Thyroid gland (tissue), 4 donors: ENCODE data around the gene TNFRSF11A.

Experiments
- POLR2A ChIP-seq, 2 donors: fragments of 450-650 bp; IDR thresholded peaks; one replicate each; pipeline ENCODE4 v1.6.1; 2017; ENCODE audit warnings: antibody characterized with exemption in 2 of 2, mild to moderate bottlenecking in 2 of 2, moderate library complexity in 1 of 2
- TF ChIP-seq, protein P1 (sequence below), 6 experiments: fragments of 200-600 bp in 3 of 6; fragments of 450-650 bp in 3 of 6; sonication (generic) in 3 of 6; IDR thresholded peaks; one replicate each; pipeline ENCODE4 v1.5.1; 2016 to 2019; ENCODE audit warnings: antibody characterized with exemption in 6 of 6, mild to moderate bottlenecking in 2 of 6, inconsistent platforms in 1 of 6, moderate library complexity in 1 of 6

DNA sequence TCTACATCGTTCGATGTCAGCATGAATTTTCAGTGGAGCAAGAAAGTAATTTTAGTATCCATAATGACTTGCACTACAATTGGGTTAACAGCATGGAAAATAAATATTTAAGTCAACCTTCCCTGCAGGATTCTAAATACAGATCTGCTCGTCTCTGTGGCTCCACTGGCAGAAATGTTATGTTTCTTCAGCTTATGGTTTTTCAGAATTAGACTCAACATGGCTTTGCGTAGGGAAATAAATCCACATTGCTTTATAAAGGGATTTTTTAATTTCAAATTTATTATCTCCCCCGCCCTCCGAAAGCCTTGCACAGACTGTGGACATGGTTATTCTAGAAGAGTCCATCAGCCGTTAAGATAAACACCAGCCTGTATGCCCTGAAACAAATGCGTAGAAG is 18.2 kb downstream of the TNFRSF11A start:
- TF ChIP-seq, protein P1, sequence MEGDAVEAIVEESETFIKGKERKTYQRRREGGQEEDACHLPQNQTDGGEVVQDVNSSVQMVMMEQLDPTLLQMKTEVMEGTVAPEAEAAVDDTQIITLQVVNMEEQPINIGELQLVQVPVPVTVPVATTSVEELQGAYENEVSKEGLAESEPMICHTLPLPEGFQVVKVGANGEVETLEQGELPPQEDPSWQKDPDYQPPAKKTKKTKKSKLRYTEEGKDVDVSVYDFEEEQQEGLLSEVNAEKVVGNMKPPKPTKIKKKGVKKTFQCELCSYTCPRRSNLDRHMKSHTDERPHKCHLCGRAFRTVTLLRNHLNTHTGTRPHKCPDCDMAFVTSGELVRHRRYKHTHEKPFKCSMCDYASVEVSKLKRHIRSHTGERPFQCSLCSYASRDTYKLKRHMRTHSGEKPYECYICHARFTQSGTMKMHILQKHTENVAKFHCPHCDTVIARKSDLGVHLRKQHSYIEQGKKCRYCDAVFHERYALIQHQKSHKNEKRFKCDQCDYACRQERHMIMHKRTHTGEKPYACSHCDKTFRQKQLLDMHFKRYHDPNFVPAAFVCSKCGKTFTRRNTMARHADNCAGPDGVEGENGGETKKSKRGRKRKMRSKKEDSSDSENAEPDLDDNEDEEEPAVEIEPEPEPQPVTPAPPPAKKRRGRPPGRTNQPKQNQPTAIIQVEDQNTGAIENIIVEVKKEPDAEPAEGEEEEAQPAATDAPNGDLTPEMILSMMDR (IDR thresholded peaks at IDR 0.05): no peak
- TF ChIP-seq POLR2A (IDR thresholded peaks at IDR 0.05): no peak
